Activated CD4-positive, alpha-beta memory T cell treated with anti-CD3 and anti-CD28 coated beads for 36 hours (primary cell): ENCODE measurements around the gene PLA2G3. TPM values are rescaled to one million over a fixed set of nuclear protein-coding genes. Genes with fewer than 3 reads are reported as not detected.
"Not testable (repeated sequence)": the region's sequence is repeated elsewhere in the genome, so short reads cannot be mapped to it uniquely, and the experiment has no call there.

ENCODE experiments used
- CTCF ChIA-PET: fragments of 350-600 bp; sonication (Branson Sonifier 250); formaldehyde crosslinking; loops from one replicate; lab custom pipeline; 2021; ENCODE audit warnings: antibody characterized with exemption, inconsistent platforms; lab: Charles Lee
- POLR2A ChIA-PET: fragments of 350-600 bp; sonication (Branson Sonifier 250); formaldehyde crosslinking; loops from one replicate; lab custom pipeline; 2021; ENCODE audit warnings: antibody characterized with exemption; lab: Charles Lee
- DNase-seq: peaks from one replicate; pipeline ENCODE4 v3.0.0-alpha.2; 2020
- H3K27ac Mint-ChIP-seq: one replicate; pipeline ENCODE4 v1.8.0; 2021; ENCODE audit warnings: mixed read lengths
- H3K27me3 Mint-ChIP-seq: one replicate; pipeline ENCODE4 v1.8.0; 2021; ENCODE audit warnings: mixed read lengths
- H3K36me3 Mint-ChIP-seq: one replicate; pipeline ENCODE4 v1.8.0; 2021; ENCODE audit warnings: mixed read lengths
- H3K4me1 Mint-ChIP-seq: one replicate; pipeline ENCODE4 v1.8.0; 2021; ENCODE audit warnings: low read depth, mixed read lengths
- H3K4me3 Mint-ChIP-seq: one replicate; pipeline ENCODE4 v1.8.0; 2021; ENCODE audit warnings: mild to moderate bottlenecking, mixed read lengths
- H3K9me3 Mint-ChIP-seq: one replicate; pipeline ENCODE4 v1.8.0; 2021; ENCODE audit warnings: mixed read lengths
- intact Hi-C: fragments of 100-400 bp; cut with micrococcal nuclease; formaldehyde crosslinking; loops from one replicate; pipeline ENCODE4 v1.15.1; 2023
- total RNA-seq, 2 experiments: library from RNA; stranded (reverse); gene quantifications; one replicate each; pipeline ENCODE4 v1.2.3, GENCODE V29; 2021

PLA2G3 gene
- total RNA-seq, 2 experiments from 2014 or later, result not detected

DNA sequence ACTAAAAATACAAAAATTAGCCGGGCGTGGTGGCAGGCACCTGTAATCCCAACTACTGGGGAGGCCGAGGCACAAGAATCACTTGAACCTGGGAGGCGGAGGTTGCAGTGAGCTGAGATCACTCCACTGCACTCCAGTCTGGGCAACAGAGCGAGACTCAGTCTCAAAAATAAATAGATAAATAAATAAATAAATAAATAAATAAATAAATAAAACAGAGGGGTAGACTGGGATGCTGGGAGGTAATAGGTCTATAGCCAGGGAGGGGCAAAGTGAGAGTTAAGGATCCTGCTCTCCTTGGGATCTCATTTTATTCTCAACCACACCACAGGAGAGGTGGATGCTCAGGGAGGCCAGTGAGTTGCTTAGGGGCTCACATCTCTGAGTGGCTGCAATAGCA, 42.8 kb downstream of the PLA2G3 start:
- H3K9me3 Mint-ChIP-seq, H3K27ac Mint-ChIP-seq, intact Hi-C loops, H3K27me3 Mint-ChIP-seq, H3K4me3 Mint-ChIP-seq, DNase-seq, H3K36me3 Mint-ChIP-seq, POLR2A ChIA-PET, H3K4me1 Mint-ChIP-seq: not testable (repeated sequence)
- CTCF ChIA-PET, result interaction anchor here (3.5 kb wide), 1 partner anchor 12 kb away, joined by 18 read pairs; no protein-coding TSS in a partner anchor

DNA sequence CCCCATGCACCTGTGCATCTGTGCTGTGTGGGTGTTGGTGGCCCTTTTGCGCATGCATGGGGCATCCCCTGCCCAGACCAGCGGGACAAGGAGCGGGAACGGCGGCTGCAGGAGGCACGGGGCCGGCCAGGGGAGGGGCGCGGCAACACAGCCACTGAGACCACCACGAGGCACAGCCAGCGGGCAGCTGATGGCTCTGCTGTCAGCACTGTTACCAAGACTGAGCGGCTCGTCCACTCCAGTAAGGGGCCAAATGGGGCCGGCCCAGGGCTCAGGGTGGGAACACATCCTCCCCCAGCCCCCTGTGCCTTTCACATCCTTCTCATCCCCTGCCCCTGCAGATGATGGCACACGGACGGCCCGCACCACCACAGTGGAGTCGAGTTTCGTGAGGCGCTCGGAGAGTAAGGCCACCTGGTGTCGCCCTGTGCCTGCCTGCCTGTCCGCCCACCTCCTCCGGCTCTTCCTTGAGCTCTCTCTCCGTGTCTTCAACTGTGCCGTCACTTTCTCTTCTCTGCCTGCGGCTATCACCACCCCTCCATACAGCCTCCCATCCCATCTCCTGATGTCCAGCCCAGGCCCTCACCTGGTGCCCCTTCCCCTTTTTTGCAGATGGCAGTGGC, 43.5 kb downstream of the PLA2G3 start:
- POLR2A ChIA-PET, result no interaction called here
- intact Hi-C loops, result no loop called here
- H3K36me3 Mint-ChIP-seq, result no peaks in the 10 kb centered on the region
- H3K9me3 Mint-ChIP-seq, result no peaks in the 10 kb centered on the region
- H3K27me3 Mint-ChIP-seq, result no peaks in the 10 kb centered on the region
- H3K4me3 Mint-ChIP-seq, result no peak overlapping the region
- CTCF ChIA-PET, result interaction anchor here (1.7 to 3.5 kb wide), 2 partner anchors 11 to 12 kb away, joined by 17 to 18 read pairs; partner anchors contain the start of gene SELENOM
- H3K4me1 Mint-ChIP-seq, result no peaks in the 10 kb centered on the region
- no peak overlapping the region for H3K27ac Mint-ChIP-seq
- no peak for DNase-seq

DNA sequence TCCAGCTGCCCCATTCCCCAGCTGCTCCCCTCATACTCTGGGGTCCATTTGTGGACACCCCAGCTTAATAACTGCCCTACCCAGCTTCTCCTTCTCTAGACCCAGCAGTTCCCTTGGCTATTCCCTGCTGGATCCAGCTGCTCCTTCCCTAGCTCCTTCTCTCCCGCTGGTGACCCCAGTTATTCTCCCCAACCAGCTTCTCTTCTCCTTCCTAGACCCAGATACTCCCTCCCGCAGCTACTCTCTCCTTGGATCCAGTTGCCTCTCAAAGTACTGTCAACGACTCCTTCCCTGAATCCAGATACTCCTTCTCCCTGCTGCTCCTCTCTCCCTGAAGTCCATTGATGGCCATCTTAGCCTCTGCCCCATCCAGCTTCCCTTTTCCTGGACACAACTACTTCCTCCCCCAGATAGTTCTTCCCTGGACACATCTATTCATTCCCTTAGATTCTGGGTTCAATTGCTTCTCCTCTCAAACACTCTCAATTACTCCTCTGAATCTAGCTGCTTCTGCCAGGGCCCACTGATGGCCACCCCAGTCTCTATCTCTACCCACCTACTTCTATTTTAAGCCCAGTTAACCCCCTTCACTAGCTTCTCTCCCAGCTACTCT, 44.6 kb downstream of the PLA2G3 start:
- POLR2A ChIA-PET, result interaction anchor here (1.2 kb wide), 1 partner anchor 11 kb away, joined by 5 read pairs; no protein-coding TSS in a partner anchor

DNA sequence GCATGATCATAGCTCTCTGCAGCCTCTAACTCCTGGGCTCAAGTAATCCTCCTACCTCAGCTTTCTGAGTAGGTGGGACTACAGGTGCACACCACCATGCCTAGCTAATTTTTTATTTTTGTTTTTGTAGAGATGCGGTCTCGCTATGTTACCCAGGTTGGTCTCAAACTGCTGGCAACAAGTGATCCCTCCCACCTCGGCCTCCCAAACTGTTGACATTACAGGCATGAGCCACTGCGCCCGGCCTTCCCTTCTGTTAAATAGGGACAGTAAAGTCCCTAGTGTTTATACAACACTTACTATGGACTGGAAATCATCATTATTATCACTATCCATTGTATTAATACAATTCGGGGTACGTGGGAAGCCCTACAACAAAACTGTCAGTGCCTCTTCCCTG, 45.6 kb downstream of the PLA2G3 start:
- intact Hi-C loops, result no loop called here

More for the DNA sequence above, 44.6 kb downstream of the PLA2G3 start:
- DNase-seq, result no peak
- Mint-ChIP-seq H3K36me3 (no peaks in the 10 kb centered on the region), H3K9me3 (no peaks in the 10 kb centered on the region), H3K27me3 (no peaks in the 10 kb centered on the region), H3K27ac (no peak overlapping the region), H3K4me1 (no peaks in the 10 kb centered on the region), H3K4me3 (no peak overlapping the region)
- intact Hi-C loops, result no loop called here
- CTCF ChIA-PET, result interaction anchor here (0.7 to 3.5 kb wide), 4 partner anchors 8 to 135 kb away, joined by 3 to 18 read pairs (median 10); partner anchors contain the start of gene SELENOM

DNA sequence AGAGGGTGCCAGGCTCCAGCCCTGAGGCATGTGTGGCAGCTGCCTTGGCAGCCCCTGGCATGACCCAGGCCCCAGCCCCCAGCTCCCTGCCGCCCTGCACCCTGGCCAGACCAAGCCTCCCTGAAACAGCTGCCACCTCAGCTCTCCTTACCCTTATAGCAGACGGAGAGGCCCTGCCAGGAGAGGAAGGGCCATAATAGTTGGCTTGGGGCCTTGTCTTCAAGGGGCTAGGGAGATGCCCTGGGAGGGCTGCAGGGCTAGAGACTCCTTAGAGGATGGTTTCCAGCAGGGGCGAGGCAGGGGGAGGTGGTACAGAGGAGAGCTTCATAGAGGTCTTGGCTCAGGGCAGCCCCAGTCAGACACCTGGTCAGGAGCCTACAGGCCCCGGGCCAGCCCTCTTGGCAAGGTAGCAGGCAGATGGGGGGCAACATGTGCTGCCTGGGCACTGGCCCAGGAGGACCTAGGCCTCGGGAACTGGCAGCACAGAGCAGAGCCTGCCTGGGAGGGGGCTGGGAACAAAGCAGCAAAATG, 46.2 kb downstream of the PLA2G3 start:
- Mint-ChIP-seq H3K36me3 (no peaks in the 10 kb centered on the region), H3K9me3 (no peaks in the 10 kb centered on the region), H3K4me3 (no peak overlapping the region), H3K4me1 (no peaks in the 10 kb centered on the region), H3K27me3 (no peaks in the 10 kb centered on the region), H3K27ac (no peak overlapping the region)
- intact Hi-C loops, result no loop called here
- DNase-seq, result no peak
- ChIA-PET CTCF (interaction anchor here (1.3 to 3.5 kb wide), 3 partner anchors 9 to 14 kb away, joined by 4 to 18 read pairs (median 10); partner anchors contain the start of gene SELENOM), POLR2A (interaction anchor here (0.6 to 1.3 kb wide), 2 partner anchors 9 to 10 kb away, joined by 3 to 7 read pairs; no protein-coding TSS in a partner anchor)

More for the DNA sequence above, 45.6 kb downstream of the PLA2G3 start:
- Mint-ChIP-seq H3K36me3 (no peaks in the 10 kb centered on the region), H3K4me3 (no peak overlapping the region), H3K4me1 (no peaks in the 10 kb centered on the region), H3K9me3 (no peaks in the 10 kb centered on the region), H3K27ac (no peak overlapping the region), H3K27me3 (no peaks in the 10 kb centered on the region)
- DNase-seq, result no peak
- POLR2A ChIA-PET, result no interaction called here
- CTCF ChIA-PET, result interaction anchor here (1.5 to 3.5 kb wide), 2 partner anchors 10 to 13 kb away, joined by 10 to 18 read pairs; partner anchors contain the start of gene SELENOM

DNA sequence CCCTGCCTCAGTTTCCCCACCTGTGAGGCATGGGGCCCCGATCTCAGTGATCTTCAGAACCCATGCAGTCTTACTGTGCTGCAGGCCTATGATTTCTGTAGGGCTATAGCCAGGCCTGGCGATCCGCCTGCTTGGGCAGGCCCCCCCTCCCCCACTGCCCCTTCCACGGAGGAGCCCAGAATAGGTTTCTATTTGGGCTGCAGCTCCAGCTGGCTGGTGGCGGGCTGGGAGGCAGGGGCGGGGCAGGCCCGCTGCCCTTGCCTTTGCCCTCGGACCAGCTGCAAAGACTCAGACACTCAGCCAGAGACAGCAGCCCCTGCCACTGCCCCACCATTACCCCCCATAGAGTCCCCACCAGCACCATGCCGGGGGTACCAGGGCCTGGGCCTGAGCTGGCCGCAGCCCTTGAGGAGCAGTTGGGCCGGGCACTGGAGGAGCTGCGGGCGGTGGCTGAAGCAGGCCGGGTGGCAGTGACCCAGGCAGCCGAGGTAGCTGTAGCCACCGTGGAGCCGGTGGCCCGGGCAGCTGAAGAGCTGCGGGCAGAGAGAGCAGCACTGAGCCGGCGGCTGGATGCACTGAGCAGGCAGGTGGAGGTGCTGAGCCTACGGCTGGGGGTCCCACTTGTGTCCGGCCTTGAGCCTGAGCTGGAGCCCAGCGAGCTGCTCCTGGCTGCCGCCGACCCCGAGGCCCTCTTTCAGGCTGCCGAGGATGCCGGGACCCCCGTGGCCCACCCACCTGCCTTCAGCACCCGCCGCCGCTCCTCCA, 47.0 kb downstream of the PLA2G3 start:
- Mint-ChIP-seq H3K27ac (no peak overlapping the region), H3K4me3 (no peak overlapping the region), H3K9me3 (no peaks in the 10 kb centered on the region), H3K4me1 (no peaks in the 10 kb centered on the region), H3K36me3 (no peaks in the 10 kb centered on the region), H3K27me3 (no peaks in the 10 kb centered on the region)
- DNase-seq, result no peak
- ChIA-PET POLR2A (interaction anchor here (1.3 kb wide), 1 partner anchor 8 kb away, joined by 7 read pairs; no protein-coding TSS in a partner anchor), CTCF (interaction anchor here (0.5 to 1.5 kb wide), 3 partner anchors 8 to 124 kb away, joined by 3 to 10 read pairs (median 4); partner anchors contain the start of gene SELENOM)
- intact Hi-C loops, result no loop called here

- ChIA-PET CTCF (no interaction called here), POLR2A (no interaction called here)
- DNase-seq, result no peak
- Mint-ChIP-seq H3K36me3 (no peaks in the 10 kb centered on the region), H3K4me1 (no peaks in the 10 kb centered on the region), H3K27me3 (no peaks in the 10 kb centered on the region), H3K9me3 (no peaks in the 10 kb centered on the region), H3K4me3 (no peak overlapping the region), H3K27ac (no peak overlapping the region)
- intact Hi-C loops, result no loop called here
These were observed 48.1 kb downstream of the PLA2G3 start for GRCh38 chr22:31092161-31092560.

DNA sequence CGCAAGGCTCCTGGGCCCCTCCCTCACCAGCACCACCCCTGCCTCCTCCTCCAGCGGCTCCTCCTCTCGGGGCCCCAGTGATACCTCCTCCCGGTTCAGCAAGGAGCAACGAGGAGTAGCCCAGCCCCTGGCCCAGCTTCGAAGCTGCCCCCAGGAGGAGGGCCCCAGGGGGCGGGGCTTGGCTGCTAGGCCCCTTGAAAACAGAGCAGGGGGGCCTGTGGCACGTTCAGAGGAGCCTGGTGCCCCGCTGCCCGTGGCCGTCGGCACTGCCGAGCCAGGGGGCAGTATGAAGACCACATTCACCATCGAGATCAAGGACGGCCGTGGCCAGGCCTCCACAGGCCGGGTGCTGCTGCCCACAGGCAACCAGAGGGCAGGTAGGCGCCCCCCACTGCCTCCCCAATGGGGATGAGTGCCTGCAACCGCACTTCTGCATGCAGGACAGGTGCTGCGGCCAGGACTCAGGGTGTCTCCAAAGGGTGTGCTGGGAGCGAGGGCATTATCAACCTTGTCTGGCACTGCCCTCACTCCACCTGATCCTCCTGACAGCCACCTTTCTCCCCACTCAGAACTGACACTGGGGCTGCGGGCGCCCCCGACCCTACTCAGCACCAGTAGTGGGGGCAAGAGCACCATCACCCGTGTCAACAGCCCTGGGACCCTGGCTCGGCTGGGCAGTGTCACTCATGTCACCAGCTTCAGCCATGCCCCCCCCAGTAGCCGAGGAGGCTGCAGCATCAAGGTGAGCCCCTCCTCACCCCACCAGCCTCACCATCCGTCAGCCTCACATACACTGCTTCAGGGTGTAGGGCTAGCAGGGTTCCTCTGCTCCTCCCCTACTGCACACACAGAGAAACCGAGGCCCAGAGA, 49.0 kb downstream of the PLA2G3 start:
- no peak overlapping the region for H3K4me3 Mint-ChIP-seq
- intact Hi-C loops, result no loop called here
- no peak for DNase-seq
- H3K36me3 Mint-ChIP-seq, result no peaks in the 10 kb centered on the region
- no peaks in the 10 kb centered on the region for H3K27me3 Mint-ChIP-seq
- H3K9me3 Mint-ChIP-seq, result no peaks in the 10 kb centered on the region
- H3K27ac Mint-ChIP-seq, result no peak overlapping the region
- H3K4me1 Mint-ChIP-seq, result no peaks in the 10 kb centered on the region
- POLR2A ChIA-PET, result no interaction called here
- CTCF ChIA-PET, result no interaction called here

- Mint-ChIP-seq H3K4me3 (no peak overlapping the region), H3K27me3 (no peaks in the 10 kb centered on the region), H3K9me3 (no peaks in the 10 kb centered on the region), H3K27ac (no peak overlapping the region), H3K4me1 (no peaks in the 10 kb centered on the region), H3K36me3 (no peaks in the 10 kb centered on the region)
- intact Hi-C loops, result no loop called here
- ChIA-PET CTCF (interaction anchor here (1.2 to 1.6 kb wide), 2 partner anchors 13 to 223 kb away, joined by 3 to 7 read pairs; no protein-coding TSS in a partner anchor), POLR2A (no interaction called here)
- DNase-seq, result no peak
These were observed 49.9 kb downstream of the PLA2G3 start for GRCh38 chr22:31090217-31091085.
